HL-60 (cell line): ENCODE data around the gene PROK1.

Experiments
- DNase-seq, 2 experiments: peaks; one replicate each; pipeline ENCODE4 v3.0.0-alpha.2; 2010 to 2020; ENCODE audit warnings: low read depth in 1 of 2, low spot score in 1 of 2
- H3K27ac ChIP-seq: fragments of 250-450 bp; sonication (Bioruptor Pico); replicated peaks from 2 replicates; pipeline ENCODE4 v1.5.1; 2020; ENCODE audit warnings: mild to moderate bottlenecking, moderate library complexity
- H3K27me3 ChIP-seq: fragments of 250-450 bp; sonication (Bioruptor Pico); 2 replicates; pipeline ENCODE4 v1.5.1; 2021; ENCODE audit warnings: mild to moderate bottlenecking, moderate library complexity; ENCODE audit not compliant: insufficient read depth, poor library complexity, severe bottlenecking
- H3K4me3 ChIP-seq: replicated peaks from 2 replicates; pipeline ENCODE4 v1.5.1; 2011; ENCODE audit warnings: mild to moderate bottlenecking, control low read depth, low read length; ENCODE audit not compliant: insufficient read depth
- CTCF ChIP-seq: IDR thresholded peaks from one replicate; pipeline ENCODE4 v1.5.1; 2011; ENCODE audit warnings: low read length, control low read depth, inconsistent platforms; ENCODE audit not compliant: insufficient read depth
- GABPA ChIP-seq: IDR thresholded peaks from 2 replicates; pipeline ENCODE4 v1.6.1; 2012; ENCODE audit warnings: low read depth
- POLR2AphosphoS5 ChIP-seq: IDR thresholded peaks from 2 replicates; pipeline ENCODE4 v1.6.1; 2012; ENCODE audit warnings: low read depth
- SPI1 ChIP-seq: IDR thresholded peaks from 2 replicates; pipeline ENCODE4 v1.6.1; 2012; ENCODE audit warnings: low read depth, mild to moderate bottlenecking, borderline replicate concordance
- TF ChIP-seq, protein P1 (sequence below): IDR thresholded peaks from 2 replicates; pipeline ENCODE4 v1.6.1; 2012; ENCODE audit warnings: low read depth; ENCODE audit not compliant: insufficient replicate concordance

Gene PROK1

GRCh38 chr1:110466646-110467280, 15.8 kb downstream of the PROK1 start:
- no peak for DNase-seq
- Histone ChIP-seq H3K27me3 (no peaks in the 10 kb centered on the region), H3K4me3 (no peak overlapping the region), H3K27ac (no peak overlapping the region)
- TF ChIP-seq CTCF (no peak), SPI1 (no peak), POLR2AphosphoS5 (no peak), GABPA (no peak)
- TF ChIP-seq, protein P1, sequence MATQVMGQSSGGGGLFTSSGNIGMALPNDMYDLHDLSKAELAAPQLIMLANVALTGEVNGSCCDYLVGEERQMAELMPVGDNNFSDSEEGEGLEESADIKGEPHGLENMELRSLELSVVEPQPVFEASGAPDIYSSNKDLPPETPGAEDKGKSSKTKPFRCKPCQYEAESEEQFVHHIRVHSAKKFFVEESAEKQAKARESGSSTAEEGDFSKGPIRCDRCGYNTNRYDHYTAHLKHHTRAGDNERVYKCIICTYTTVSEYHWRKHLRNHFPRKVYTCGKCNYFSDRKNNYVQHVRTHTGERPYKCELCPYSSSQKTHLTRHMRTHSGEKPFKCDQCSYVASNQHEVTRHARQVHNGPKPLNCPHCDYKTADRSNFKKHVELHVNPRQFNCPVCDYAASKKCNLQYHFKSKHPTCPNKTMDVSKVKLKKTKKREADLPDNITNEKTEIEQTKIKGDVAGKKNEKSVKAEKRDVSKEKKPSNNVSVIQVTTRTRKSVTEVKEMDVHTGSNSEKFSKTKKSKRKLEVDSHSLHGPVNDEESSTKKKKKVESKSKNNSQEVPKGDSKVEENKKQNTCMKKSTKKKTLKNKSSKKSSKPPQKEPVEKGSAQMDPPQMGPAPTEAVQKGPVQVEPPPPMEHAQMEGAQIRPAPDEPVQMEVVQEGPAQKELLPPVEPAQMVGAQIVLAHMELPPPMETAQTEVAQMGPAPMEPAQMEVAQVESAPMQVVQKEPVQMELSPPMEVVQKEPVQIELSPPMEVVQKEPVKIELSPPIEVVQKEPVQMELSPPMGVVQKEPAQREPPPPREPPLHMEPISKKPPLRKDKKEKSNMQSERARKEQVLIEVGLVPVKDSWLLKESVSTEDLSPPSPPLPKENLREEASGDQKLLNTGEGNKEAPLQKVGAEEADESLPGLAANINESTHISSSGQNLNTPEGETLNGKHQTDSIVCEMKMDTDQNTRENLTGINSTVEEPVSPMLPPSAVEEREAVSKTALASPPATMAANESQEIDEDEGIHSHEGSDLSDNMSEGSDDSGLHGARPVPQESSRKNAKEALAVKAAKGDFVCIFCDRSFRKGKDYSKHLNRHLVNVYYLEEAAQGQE = no peak

DNA sequence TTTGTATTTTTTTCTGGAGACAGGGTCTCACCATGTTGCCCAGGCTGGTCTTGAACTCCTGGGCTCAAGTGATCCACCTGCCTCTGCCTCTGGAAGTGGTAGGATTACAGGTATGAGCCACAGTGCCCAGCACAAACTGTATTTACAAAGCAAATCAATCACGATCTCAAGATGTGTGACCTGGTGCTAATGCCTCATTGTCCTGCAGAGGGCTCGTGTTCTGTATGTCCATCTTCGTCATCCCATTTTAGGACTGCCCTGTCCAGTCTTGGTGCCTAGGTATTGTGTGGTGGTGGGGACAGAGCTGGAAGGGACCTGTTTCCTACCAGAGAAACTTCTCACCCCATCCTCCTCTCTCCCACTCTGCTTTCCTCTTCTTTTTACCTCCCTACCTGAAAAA, 20.2 kb downstream of the PROK1 start:
- Histone ChIP-seq H3K4me3 (no peak overlapping the region), H3K27ac (no peak overlapping the region), H3K27me3 (no peaks in the 10 kb centered on the region)
- DNase-seq = no peak
- TF ChIP-seq, protein P1 = no peak
- no peak for TF ChIP-seq GABPA
- no peak for TF ChIP-seq SPI1
- no peak for TF ChIP-seq POLR2AphosphoS5
- no peak for TF ChIP-seq CTCF

DNA sequence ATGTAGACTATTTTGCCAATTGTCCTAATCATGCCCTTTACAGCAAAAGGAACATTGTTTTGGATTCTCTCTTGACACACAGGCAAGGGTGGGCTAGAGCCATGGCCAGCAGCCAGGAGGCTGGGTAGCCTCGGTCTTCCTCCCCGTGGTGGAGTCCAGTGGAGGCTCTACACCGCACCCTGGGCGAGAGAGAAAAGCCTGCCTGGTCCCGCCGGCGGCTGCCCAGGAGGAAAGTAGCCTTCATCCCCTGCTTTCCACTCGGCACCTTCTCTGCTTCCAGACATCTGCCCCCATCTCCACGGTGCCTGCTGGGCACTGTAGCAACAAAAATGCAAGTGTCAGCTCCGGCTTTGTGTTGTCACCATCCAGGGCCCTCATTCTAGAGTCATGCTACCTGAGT, 21.6 kb downstream of the PROK1 start:
- TF ChIP-seq SPI1 (no peak), GABPA (no peak), CTCF (no peak), POLR2AphosphoS5 (no peak)
- TF ChIP-seq, protein P1 = no peak
- H3K4me3 ChIP-seq = no peak overlapping the region
- no peak for DNase-seq
- no peak overlapping the region for H3K27ac ChIP-seq
- no peaks in the 10 kb centered on the region for H3K27me3 ChIP-seq
